NCI-H2029 (cell line): ENCODE data around the gene SORCS3.
A peak's percentile ranks its signal among the peaks of the same experiment; 100 is the strongest.

Experiments used
- DNase-seq: peaks from one replicate; lab custom pipeline; 2025; lab: John Stamatoyannopoulos, UW

The SORCS3 gene

GRCh38 chr10:105262666-105263065 lies 621.6 kb downstream of the SORCS3 start:
- DNase-seq = no peak

DNA sequence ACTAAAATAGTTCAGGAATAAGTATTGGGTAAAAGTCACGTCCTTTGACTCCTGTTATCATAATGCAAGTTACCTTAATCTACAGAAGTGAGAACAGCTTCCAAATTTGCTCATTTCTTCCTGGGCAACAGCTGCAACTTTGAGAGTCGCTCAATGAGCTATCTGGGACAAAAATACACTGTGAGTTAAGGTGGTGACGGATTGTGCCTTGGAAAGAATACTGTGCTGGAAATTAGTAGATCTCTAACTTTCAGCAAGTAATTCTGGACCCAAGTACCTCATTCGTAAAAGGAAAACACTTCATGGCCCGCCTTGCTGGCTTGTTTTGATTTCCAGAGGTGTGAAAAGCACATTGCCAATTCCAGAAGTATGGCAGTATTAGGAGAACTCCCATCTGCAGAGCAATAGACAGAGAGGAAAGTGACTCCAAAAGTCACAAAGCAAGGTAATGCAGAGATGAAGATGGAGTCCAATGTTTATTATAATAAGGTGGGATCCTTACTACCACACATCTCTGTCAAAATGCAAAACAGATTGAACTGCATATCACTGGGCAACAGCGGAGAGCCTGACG lies 626.0 kb downstream of the SORCS3 start:
- DNase-seq = no peak

DNA sequence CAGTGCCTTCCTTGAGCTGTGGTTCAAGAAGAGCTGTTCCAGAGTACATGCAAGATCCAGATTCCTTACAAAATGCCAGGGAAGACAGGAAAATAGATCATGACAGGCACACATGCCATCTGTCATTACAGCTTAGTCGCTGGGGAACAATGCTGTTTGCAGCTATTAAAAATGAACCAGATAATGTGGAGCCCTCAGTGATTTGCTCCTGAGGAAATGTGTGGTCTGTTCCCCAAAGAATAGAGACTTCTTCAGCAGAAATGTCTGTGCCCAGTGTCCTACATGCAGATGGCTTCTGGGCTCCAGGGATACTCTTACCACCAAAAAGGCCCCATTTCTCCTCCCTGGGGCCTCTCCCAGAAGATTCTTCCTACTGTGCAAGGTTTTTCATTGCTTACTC lies 627.9 kb downstream of the SORCS3 start:
- no peak for DNase-seq

DNA sequence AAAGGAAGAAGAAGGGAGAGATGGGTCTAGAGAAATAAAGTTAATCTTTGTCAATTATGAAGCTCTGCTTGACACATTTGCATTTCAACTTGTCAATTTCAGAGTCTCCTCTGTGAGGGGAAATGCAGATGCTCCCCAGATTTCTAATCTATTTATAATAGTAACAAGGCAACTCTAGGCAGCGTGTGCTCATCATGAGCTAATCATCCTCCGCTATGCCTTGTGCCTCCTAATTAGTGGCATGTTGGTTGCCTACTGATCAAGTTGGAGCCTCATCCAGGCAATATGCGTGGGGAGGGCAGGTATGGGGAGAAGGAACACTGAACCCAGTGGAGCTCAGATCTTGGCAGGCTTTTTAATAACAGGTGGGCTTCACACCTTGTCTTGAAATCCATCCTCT lies 628.6 kb downstream of the SORCS3 start:
- no peak for DNase-seq

DNA sequence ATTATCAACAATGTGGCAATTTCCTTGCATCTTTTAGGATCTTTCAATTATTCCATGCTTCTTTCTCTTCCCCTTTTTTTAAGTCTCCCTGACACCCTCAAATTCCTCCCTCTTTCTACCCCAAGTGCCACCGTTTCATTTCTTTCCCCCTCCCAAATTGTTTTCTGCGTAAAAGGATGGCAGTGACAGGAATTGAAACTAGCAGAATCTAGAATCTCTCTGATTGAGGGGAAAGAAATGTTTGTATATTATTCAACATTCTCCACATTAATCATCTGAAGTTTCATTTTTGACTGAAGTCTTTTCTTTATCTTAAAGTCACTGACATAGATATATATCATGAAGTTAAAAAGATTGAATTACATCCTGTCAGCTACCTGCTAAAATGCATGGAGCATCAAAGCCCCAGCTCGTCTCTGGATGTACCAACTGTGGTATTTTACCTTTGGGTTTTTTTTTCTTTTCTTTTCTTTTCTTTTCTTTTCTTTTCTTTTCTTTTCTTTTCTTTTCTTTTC lies 633.5 kb downstream of the SORCS3 start:
- no peak for DNase-seq

DNA sequence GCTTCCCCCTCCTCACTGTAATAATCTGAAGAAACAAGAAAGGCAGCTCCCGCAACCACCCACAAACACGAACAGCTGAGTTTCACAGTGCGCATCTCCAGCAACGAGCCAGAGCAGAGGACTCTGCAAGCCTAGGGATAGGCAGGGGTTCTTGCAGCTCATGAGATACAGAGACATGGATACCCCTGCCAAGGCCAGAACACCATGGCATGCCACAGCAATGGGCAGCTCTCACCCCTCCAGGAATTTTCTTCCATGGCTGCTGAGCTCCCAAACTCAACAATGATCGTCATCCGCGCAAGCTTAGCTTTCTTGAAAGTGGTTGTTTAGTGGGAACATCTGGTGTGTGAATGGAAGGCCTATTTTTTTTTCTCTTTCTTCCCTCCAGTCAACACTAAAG lies 637.3 kb downstream of the SORCS3 start:
- DNase-seq = no peak

- no peak for DNase-seq
Measured at GRCh38 chr10:105279101-105279500, 638.0 kb downstream of the SORCS3 start.

DNA sequence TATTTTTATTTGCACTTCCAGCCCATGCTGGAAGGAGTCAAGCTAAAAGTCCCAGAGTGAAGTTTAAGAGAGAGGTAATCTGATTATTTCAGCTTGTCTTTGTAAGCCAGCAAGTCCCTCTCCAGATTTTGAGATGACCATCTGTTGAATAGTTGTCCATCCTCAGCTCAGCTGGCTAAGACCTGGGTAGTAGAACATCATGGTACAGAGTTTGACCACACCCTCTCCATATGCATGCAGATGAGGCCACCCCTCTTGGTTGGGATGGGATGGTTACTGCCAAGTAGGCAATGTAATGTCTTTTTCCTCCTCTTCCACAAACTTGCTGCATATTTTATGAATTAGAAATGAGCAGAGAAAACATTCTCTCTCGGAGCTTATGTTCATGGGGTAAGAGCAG lies 639.8 kb downstream of the SORCS3 start:
- DNase-seq = no peak

GRCh38 chr10:105284476-105285215 lies 643.6 kb downstream of the SORCS3 start:
- no peak for DNase-seq

DNA sequence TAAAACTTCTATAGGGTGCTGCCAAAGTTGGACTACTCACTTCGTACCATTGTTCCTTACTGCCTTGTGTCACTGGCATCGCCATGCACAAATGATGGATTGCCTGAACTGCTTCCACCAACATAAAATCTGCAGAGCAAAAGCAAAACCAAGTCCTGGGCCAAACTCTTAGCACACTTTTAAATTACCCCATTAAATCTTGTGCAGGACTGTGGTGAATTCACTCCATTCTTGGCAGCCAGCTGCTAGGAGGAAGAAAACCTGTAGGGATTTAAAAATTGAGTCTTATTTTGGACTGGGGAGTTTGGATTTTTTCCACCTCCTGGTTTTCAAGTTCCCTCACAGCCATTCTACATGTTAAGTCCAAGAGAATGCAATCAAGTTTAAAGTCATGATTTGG lies 646.9 kb downstream of the SORCS3 start:
- no peak for DNase-seq

DNA sequence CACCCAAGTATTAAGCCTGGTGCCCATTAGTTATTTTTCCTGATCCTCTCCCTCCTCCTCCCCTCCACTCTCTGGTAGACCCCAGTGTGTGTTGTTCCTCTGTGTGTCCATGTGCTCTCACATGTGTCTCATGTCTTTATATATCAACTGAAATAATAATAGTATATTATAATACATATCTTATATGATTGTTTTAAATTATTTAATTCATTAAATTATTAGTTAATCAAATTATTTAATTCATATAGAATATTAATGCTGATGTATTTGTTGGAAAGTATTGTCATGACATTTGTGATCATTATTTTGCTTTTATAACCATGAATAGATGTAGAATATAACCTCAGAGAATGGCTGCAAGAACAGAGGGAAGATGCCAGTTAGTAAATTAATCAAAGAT lies 647.5 kb downstream of the SORCS3 start:
- DNase-seq = no peak

DNA sequence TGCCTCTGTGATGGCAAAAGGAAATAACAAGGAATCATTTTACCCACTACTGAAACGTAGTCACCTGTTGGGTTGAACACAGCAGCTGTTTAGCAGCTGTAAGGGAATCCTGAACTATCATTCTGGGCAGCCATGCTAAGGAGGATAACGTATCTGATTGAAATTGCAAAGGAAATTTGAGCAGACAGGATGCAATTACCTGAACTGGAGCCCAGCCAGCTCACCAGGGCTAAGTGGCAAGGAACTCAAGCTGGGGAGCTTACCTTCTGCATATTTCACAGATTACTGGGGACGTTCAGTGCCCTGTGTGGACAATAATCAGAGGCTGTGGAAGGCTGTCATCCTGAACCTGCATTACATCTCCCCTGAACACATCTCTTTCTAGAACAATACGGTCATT lies 650.5 kb downstream of the SORCS3 start:
- DNase-seq = peak; percentile 2

DNA sequence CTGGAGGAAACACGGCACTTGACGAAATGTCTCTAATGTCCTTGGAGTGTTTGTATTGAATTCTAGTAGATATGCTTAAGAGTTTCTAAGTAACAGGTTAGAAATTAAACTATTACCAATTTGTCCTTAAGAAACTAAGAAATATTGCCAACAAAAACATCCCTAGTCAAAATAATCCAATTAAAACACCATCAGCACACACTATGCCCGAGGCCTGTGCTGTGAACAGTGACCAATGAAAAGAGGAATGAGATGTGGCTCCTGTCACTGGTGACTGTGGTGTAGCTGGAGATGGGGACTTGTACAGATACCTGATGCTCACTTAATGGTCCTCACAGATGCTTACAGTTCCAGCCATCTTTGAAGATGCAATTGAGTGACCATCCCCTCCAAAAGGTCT lies 651.1 kb downstream of the SORCS3 start:
- DNase-seq = no peak
